ENCODE measurements around the gene OAS3. TPM values are rescaled to one million over a fixed set of nuclear protein-coding genes. Genes with fewer than 3 reads are reported as not detected.

Gene OAS3
- total RNA-seq, 1 experiment from 2014 or later: 159 TPM

GRCh38 chr12:112977139-112977538 is 38.9 kb downstream of the OAS3 start:
- Mint-ChIP-seq H3K36me3 (ENCODE audit: insufficient read depth, unreplicated experiment) (peaks cover 7% of the 10 kb centered on the region), H3K9me3 (ENCODE audit: low read depth, unreplicated experiment) (no peaks in the 10 kb centered on the region), H3K27me3 (ENCODE audit: unreplicated experiment) (no peaks in the 10 kb centered on the region), H3K4me1 (ENCODE audit: low read depth, unreplicated experiment) (no peaks in the 10 kb centered on the region), H3K27ac (ENCODE audit: unreplicated experiment) (no peak overlapping the region), H3K4me3 (ENCODE audit: low read depth, unreplicated experiment) (no peak overlapping the region)
- intact Hi-C loops (cut with micrococcal nuclease; ENCODE audit: unreplicated experiment): no loop called here
- TF ChIP-seq, protein P1, sequence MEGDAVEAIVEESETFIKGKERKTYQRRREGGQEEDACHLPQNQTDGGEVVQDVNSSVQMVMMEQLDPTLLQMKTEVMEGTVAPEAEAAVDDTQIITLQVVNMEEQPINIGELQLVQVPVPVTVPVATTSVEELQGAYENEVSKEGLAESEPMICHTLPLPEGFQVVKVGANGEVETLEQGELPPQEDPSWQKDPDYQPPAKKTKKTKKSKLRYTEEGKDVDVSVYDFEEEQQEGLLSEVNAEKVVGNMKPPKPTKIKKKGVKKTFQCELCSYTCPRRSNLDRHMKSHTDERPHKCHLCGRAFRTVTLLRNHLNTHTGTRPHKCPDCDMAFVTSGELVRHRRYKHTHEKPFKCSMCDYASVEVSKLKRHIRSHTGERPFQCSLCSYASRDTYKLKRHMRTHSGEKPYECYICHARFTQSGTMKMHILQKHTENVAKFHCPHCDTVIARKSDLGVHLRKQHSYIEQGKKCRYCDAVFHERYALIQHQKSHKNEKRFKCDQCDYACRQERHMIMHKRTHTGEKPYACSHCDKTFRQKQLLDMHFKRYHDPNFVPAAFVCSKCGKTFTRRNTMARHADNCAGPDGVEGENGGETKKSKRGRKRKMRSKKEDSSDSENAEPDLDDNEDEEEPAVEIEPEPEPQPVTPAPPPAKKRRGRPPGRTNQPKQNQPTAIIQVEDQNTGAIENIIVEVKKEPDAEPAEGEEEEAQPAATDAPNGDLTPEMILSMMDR (IDR thresholded peaks at IDR 0.05; ENCODE audit: unreplicated experiment): no peak
- BruUV-seq (replicated peaks): no TSS peak
- no peak for DNase-seq
- CTCF ChIA-PET: no interaction called here

- DNase-seq: no peak
- intact Hi-C loops (cut with micrococcal nuclease; ENCODE audit: unreplicated experiment): loop anchor here (2.0 kb wide), 1 partner anchor 77 kb away; no protein-coding TSS in a partner anchor
- Mint-ChIP-seq H3K27ac (ENCODE audit: unreplicated experiment) (no peak overlapping the region), H3K9me3 (ENCODE audit: low read depth, unreplicated experiment) (no peaks in the 10 kb centered on the region), H3K27me3 (ENCODE audit: unreplicated experiment) (no peaks in the 10 kb centered on the region), H3K4me1 (ENCODE audit: low read depth, unreplicated experiment) (no peaks in the 10 kb centered on the region), H3K4me3 (ENCODE audit: low read depth, unreplicated experiment) (peak overlapping the region; percentile 73), H3K36me3 (ENCODE audit: insufficient read depth, unreplicated experiment) (peaks cover 7% of the 10 kb centered on the region)
- TF ChIP-seq, protein P1 (IDR thresholded peaks at IDR 0.05; ENCODE audit: unreplicated experiment): no peak
- BruUV-seq (replicated peaks): TSS peak; percentile 90
- CTCF ChIA-PET: interaction anchor here (0.8 to 2.2 kb wide), 4 partner anchors 15 to 197 kb away, joined by 3 to 16 read pairs (median 8); partner anchors contain the start of gene RASAL1
Measured at GRCh38 chr12:112977641-112978040, 39.4 kb downstream of the OAS3 start.

DNA sequence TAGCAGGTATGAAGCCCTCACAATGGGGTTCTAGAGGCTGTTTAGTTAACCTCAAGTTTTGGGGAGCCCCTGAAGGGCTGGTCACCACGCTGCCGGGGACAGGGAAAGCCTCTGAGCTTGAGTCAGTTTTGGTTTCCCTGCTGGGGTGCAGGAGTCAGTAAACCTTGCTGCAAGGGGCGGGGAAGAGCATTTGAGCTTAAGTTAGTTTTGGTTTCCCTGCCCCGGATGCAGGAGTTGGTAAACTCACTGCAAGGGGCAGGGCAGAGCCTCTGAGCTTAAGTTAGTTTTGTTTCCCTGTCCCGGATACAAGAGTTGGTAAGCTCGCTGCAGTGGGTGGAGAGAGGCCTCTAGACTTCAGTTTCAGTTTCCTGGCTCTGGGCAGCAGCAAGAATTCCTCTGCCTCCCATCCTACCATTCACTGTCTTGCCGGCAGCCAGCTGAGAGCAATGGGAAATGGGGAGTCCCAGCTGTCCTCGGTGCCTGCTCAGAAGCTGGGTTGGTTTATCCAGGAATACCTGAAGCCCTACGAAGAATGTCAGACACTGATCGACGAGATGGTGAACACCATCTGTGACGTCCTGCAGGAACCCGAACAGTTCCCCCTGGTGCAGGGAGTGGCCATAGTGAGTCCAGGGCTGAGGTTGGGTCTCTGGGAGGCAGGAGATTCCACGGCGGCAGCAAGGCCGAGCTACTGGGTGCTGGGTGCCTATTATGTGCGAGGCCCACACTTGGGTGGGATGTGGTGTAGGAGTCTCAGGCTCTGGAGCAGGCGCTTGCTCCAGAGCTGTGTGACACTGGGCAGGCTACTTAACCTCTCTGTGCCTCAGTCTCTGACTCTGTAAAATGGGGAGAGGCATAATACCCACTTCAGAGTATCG is 40.1 kb downstream of the OAS3 start, which contains the start of gene OAS2:
Gene OAS2, plus strand, starts transcription at position 357 of the 878 bp plus-strand sequence. Its CDS starts 90 bp downstream, at position 447.
- H3K9me3 Mint-ChIP-seq (ENCODE audit: low read depth, unreplicated experiment): no peaks in the 10 kb centered on the region
- peak within 1 kb of the TSS; percentile 62 for H3K27ac Mint-ChIP-seq (ENCODE audit: unreplicated experiment)
- H3K36me3 Mint-ChIP-seq (ENCODE audit: insufficient read depth, unreplicated experiment): peaks cover 7% of the 10 kb centered on the region
- CTCF ChIA-PET: interaction anchor here (0.6 to 2.2 kb wide), 9 partner anchors 10 to 207 kb away, joined by 3 to 16 read pairs (median 4); partner anchors contain the start of genes DDX54, OAS1 and RASAL1
- H3K27me3 Mint-ChIP-seq (ENCODE audit: unreplicated experiment): no peaks in the 10 kb centered on the region
- H3K4me1 Mint-ChIP-seq (ENCODE audit: low read depth, unreplicated experiment): no peaks in the 10 kb centered on the region
- TF ChIP-seq, protein P1 (IDR thresholded peaks at IDR 0.05; ENCODE audit: unreplicated experiment): no peak
- BruUV-seq (replicated peaks): TSS peak; percentile 23
- intact Hi-C loops (cut with micrococcal nuclease; ENCODE audit: unreplicated experiment): loop anchor here (2.0 kb wide), 1 partner anchor 78 kb away; no protein-coding TSS in a partner anchor
- peak; percentile 67 for DNase-seq
- H3K4me3 Mint-ChIP-seq (ENCODE audit: low read depth, unreplicated experiment): peak within 1 kb of the TSS; percentile 73

DNA sequence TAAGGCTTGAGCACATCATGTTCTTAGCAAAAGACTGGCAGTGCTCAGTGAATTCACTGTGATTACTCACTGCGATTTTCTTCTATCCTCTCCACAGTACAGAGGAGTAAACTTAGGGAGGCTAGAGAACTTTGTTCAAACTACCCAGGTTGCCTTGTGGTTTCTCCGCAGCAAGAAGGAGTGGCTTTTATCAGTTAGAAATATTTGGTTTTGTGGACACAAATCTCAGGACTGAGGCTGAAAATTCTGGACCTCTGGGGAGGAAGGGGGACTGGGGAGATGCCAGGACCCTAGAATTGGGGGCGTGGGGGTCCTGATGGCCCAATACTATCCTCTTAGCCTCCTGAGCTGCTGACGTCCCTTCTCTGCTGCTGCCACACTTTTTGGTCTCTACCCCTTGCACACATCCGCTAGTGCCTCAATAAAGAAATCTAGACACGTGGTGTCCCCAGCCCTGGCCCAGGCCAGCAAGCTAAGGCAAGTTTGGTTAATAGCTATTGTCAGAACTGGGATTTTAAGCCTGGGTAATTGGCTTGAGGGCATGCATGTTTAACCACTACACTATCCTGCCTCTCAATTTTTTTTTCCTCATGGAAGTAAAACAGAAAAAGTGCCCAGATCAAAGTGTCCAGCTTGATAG is 40.9 kb downstream of the OAS3 start:
- TF ChIP-seq, protein P1 (IDR thresholded peaks at IDR 0.05; ENCODE audit: unreplicated experiment): no peak
- H3K4me3 Mint-ChIP-seq (ENCODE audit: low read depth, unreplicated experiment): peak overlapping the region; percentile 73
- peak overlapping the region; percentile 62 for H3K27ac Mint-ChIP-seq (ENCODE audit: unreplicated experiment)
- CTCF ChIA-PET: interaction anchor here (1.0 to 2.2 kb wide), 4 partner anchors 11 to 79 kb away, joined by 4 to 16 read pairs (median 8); partner anchors contain the start of gene OAS1
- no peaks in the 10 kb centered on the region for H3K27me3 Mint-ChIP-seq (ENCODE audit: unreplicated experiment)
- peaks cover 7% of the 10 kb centered on the region for H3K36me3 Mint-ChIP-seq (ENCODE audit: insufficient read depth, unreplicated experiment)
- no peak for DNase-seq
- BruUV-seq (replicated peaks): no TSS peak
- H3K9me3 Mint-ChIP-seq (ENCODE audit: low read depth, unreplicated experiment): peaks cover 1% of the 10 kb centered on the region
- H3K4me1 Mint-ChIP-seq (ENCODE audit: low read depth, unreplicated experiment): no peaks in the 10 kb centered on the region
- intact Hi-C loops (cut with micrococcal nuclease; ENCODE audit: unreplicated experiment): loop anchor here (2.0 kb wide), 1 partner anchor 78 kb away; no protein-coding TSS in a partner anchor
